ENCODE results near the gene LRRC75A. TPM values are rescaled to one million over a fixed set of nuclear protein-coding genes. Genes with fewer than 3 reads are reported as not detected.
"Not testable (repeated sequence)": the region's sequence is repeated elsewhere in the genome, so short reads cannot be mapped to it uniquely, and the experiment has no call there.

The LRRC75A gene
- total RNA-seq, 1 donor from 2014 or later, result 1.7 TPM

GRCh38 chr17:16398270-16399267 lies 93.4 kb downstream of the LRRC75A start:
- Histone ChIP-seq H3K27me3 (no peaks in the 10 kb centered on the region), H3K36me3 (no peaks in the 10 kb centered on the region), H3K9me3 (no peaks in the 10 kb centered on the region), H3K4me3 (no peak overlapping the region), H3K27ac (no peak overlapping the region), H3K4me1 (no peaks in the 10 kb centered on the region)
- TF ChIP-seq CTCF (IDR thresholded peaks at IDR 0.05) (no peak), POLR2AphosphoS5 (IDR thresholded peaks at IDR 0.05; ENCODE audit: insufficient read depth in 1 of 2, low read depth in 1 of 2) (no peak), POLR2A (IDR thresholded peaks at IDR 0.05) (no peak)
- intact Hi-C loops (cut with DNase I), result no loop called here
- DNase-seq (ENCODE audit: extremely low spot score in 2 of 2), result no peak

GRCh38 chr17:16396693-16397092 lies 95.3 kb downstream of the LRRC75A start:
- H3K27me3 ChIP-seq; H3K9me3 ChIP-seq; H3K4me3 ChIP-seq; H3K27ac ChIP-seq; H3K4me1 ChIP-seq; intact Hi-C loops (cut with DNase I); H3K36me3 ChIP-seq; DNase-seq (ENCODE audit: extremely low spot score in 2 of 2): not testable (repeated sequence)

- intact Hi-C loops (cut with DNase I), result not testable (repeated sequence)
These were observed 96.1 kb downstream of the LRRC75A start for GRCh38 chr17:16395887-16396286.

GRCh38 chr17:16392491-16392890 lies 99.5 kb downstream of the LRRC75A start:
- intact Hi-C loops (cut with DNase I), result not testable (repeated sequence)

More at GRCh38 chr17:16395887-16396286, 96.1 kb downstream of the LRRC75A start:
- H3K27me3 ChIP-seq; H3K9me3 ChIP-seq; H3K4me3 ChIP-seq; DNase-seq (ENCODE audit: extremely low spot score in 2 of 2); H3K36me3 ChIP-seq; H3K4me1 ChIP-seq: not testable (repeated sequence)
- peak overlapping the region; percentile 73 for H3K27ac ChIP-seq

More at GRCh38 chr17:16392491-16392890, 99.5 kb downstream of the LRRC75A start:
- not testable (repeated sequence) for H3K27me3 ChIP-seq; H3K4me3 ChIP-seq; H3K4me1 ChIP-seq; DNase-seq (ENCODE audit: extremely low spot score in 2 of 2); H3K36me3 ChIP-seq; H3K27ac ChIP-seq; H3K9me3 ChIP-seq

Small RNA genes lying within 50 kb of the gene (small RNA-seq; reads per million reads assigned to genes)
- not detected for gene SNORD49A
- not detected for gene SNORD65

Other genes with a start within 250 kb of the LRRC75A start
- gene CENPV, start 138.7 kb downstream of the LRRC75A start, total RNA-seq, result 4.2 TPM
- gene UBB, start 111.1 kb downstream of the LRRC75A start, total RNA-seq, result 625 TPM
- gene TRPV2, start 76.6 kb downstream of the LRRC75A start, total RNA-seq, result 22.3 TPM
- 5.9 TPM for gene ZNF287, start 77.0 kb upstream of the LRRC75A start, total RNA-seq
- 15.5 TPM for gene ZNF624, start 161.7 kb upstream of the LRRC75A start, total RNA-seq
- gene CCDC144A, start 198.0 kb upstream of the LRRC75A start, total RNA-seq, result 2.5 TPM

Measured in vagina (tissue), 2 donors.